GM12878 (cell line): ENCODE results near the gene DNAJC5. TPM values are rescaled to one million over a fixed set of nuclear protein-coding genes. Genes with fewer than 3 reads are reported as not detected.
"Not testable (repeated sequence)": the region's sequence is repeated elsewhere in the genome, so short reads cannot be mapped to it uniquely, and the experiment has no call there.

ENCODE experiments used
- ATAC-seq: fragments of 200-7000 bp; cut with Tn5 transposase; 3 replicates; pipeline ENCODE4 v1.9.1; 2020; ENCODE audit warnings: mild to moderate bottlenecking, moderate library complexity
- BruUV-seq: library from RNA; stranded (reverse); fragments of 400-500 nt; replicated peaks from 2 replicates; lab custom pipeline; 2021; lab: Mats Ljungman, UMichigan
- CTCF ChIA-PET: fragments of 300-600 bp; sonication (Branson Sonifier 250); formaldehyde crosslinking; extraction: SDS; loops from one replicate; lab custom pipeline; 2021; ENCODE audit warnings: inconsistent platforms; lab: Yijun Ruan, JAX
- POLR2A ChIA-PET: fragments of 350-600 bp; formaldehyde crosslinking; extraction: SDS; loops from one replicate; lab custom pipeline; 2021; ENCODE audit warnings: inconsistent platforms; lab: Charles Lee
- RAD21 ChIA-PET: fragments of 300-600 bp; sonication (Branson Sonifier 250); formaldehyde crosslinking; loops from one replicate; lab custom pipeline; 2023; ENCODE audit warnings: antibody characterized with exemption; ENCODE audit not compliant: unreplicated experiment; lab: Charles Lee
- SMC1A ChIA-PET: fragments of 300-600 bp; sonication (Branson Sonifier 250); formaldehyde crosslinking; loops from one replicate; lab custom pipeline; 2023; ENCODE audit not compliant: unreplicated experiment, uncharacterized antibody; lab: Charles Lee
- DNase-seq: peaks from one replicate; pipeline ENCODE4 v3.0.0-alpha.2; 2011; ENCODE audit warnings: low read depth, low spot score
- FAIRE-seq: peaks from 3 replicates; lab custom pipeline; 2011; peaks lifted over from hg19 to GRCh38; lab: Jason Lieb, UNC
- H2AFZ ChIP-seq: 2 replicates; pipeline ENCODE4 v1.6.0; 2011; ENCODE audit warnings: low read depth, low read length, control low read depth; ENCODE audit not compliant: control insufficient read depth
- H3K27ac ChIP-seq: 2 replicates; pipeline ENCODE4 v1.5.1; 2011; ENCODE audit warnings: control low read depth; ENCODE audit not compliant: control insufficient read depth, insufficient read depth
- H3K27me3 ChIP-seq, 2 experiments: replicated peaks in 1 of 2; 2 replicates each; pipeline versions ENCODE4 v1.6.0 to v1.6.1; 2011; ENCODE audit warnings: low read length in 1 of 2; ENCODE audit not compliant: control insufficient read depth in 2 of 2, insufficient read depth in 2 of 2
- H3K36me3 ChIP-seq, 2 experiments: 2 replicates each; pipeline ENCODE4 v1.5.1; 2011; ENCODE audit warnings: low read length in 1 of 2; ENCODE audit not compliant: control insufficient read depth in 2 of 2, insufficient read depth in 2 of 2
- H3K4me1 ChIP-seq: 2 replicates; pipeline ENCODE4 v1.6.1; 2011; ENCODE audit warnings: mild to moderate bottlenecking, low read length, moderate library complexity, mixed read lengths; ENCODE audit not compliant: control insufficient read depth, insufficient read depth
- H3K4me2 ChIP-seq: 2 replicates; pipeline ENCODE4 v1.6.0; 2011; ENCODE audit warnings: control low read depth; ENCODE audit not compliant: control insufficient read depth, insufficient read depth
- H3K4me3 ChIP-seq: fragments of 200-600 bp; sonication (generic); 2 replicates; pipeline ENCODE4 v1.5.1; 2016
- H3K79me2 ChIP-seq: 2 replicates; pipeline ENCODE4 v1.6.0; 2011; ENCODE audit warnings: low read length; ENCODE audit not compliant: control insufficient read depth, insufficient read depth
- H3K9ac ChIP-seq: 2 replicates; pipeline ENCODE4 v1.8.0; 2011; ENCODE audit warnings: low read length, control low read depth, mixed read lengths; ENCODE audit not compliant: control insufficient read depth, insufficient read depth
- H3K9me3 ChIP-seq: replicated peaks from 3 replicates; pipeline ENCODE4 v1.5.1; 2011; ENCODE audit warnings: mild to moderate bottlenecking, low read length; ENCODE audit not compliant: control insufficient read depth, insufficient read depth
- H4K20me1 ChIP-seq: 2 replicates; pipeline ENCODE4 v1.6.0; 2011; ENCODE audit not compliant: control insufficient read depth, insufficient read depth
- CEBPZ ChIP-seq: fragments of 150-350 bp; IDR thresholded peaks from 2 replicates; pipeline ENCODE4 v1.6.1; 2016; ENCODE audit warnings: low read depth, low read length
- CHD4 ChIP-seq: fragments of 200-600 bp; sonication (generic); IDR thresholded peaks from 2 replicates; pipeline ENCODE4 v1.6.1; 2016; ENCODE audit warnings: mild to moderate bottlenecking
- RELB ChIP-seq: fragments of 450-650 bp; IDR thresholded peaks from 2 replicates; pipeline ENCODE4 v1.6.1; 2017; ENCODE audit warnings: low read depth, mild to moderate bottlenecking, moderate library complexity
- ZBTB11 ChIP-seq: fragments of 450-650 bp; formaldehyde crosslinking; IDR thresholded peaks from 2 replicates; pipeline ENCODE4 v1.5.0; 2022; ENCODE audit warnings: mild to moderate bottlenecking, missing genetic modification characterization
- WGBS: methylation state at CpG from one replicate; pipeline ENCODE4 v1.1.6; 2016; ENCODE audit warnings: low lambda C conversion rate; ENCODE audit not compliant: insufficient replicate concordance, insufficient coverage; ENCODE audit errors: missing lambda C conversion rate; 5-methylcytosine and 5-hydroxymethylcytosine counted together
- in situ Hi-C: fragments of 300-500 bp; cut with MboI; formaldehyde crosslinking; loops from 9 replicates; pipeline ENCODE4 v1.14.3; 2018; ENCODE audit warnings: mixed read lengths
- intact Hi-C: fragments of 100-400 bp; cut with micrococcal nuclease; formaldehyde crosslinking; loops from one replicate; pipeline ENCODE4 v1.14.2; 2022; ENCODE audit not compliant: unreplicated experiment
- polyA plus RNA-seq, 11 experiments: library from polyadenylated mRNA; depleted of rRNA in 4 of 11; unstranded in 6 of 11; stranded (reverse) in 5 of 11; fragments of >200 nt; fragmentation: Nextera tagmentation in 4 of 11; fragmentation: Illumina TruSeq in 1 of 11; extraction: Ambion mirVana in 4 of 11; extraction: Trizol in 1 of 11; gene quantifications; 1 replicate in 1 of 11; 2 replicates in 10 of 11; pipeline versions ENCODE4 v1.2.1 to v1.2.3, GENCODE V29; 2011 to 2016; ENCODE audit warnings: inconsistent platforms in 2 of 11, missing spikeins in 2 of 11, low read depth in 1 of 11
- total RNA-seq, 4 experiments: library from RNA; depleted of rRNA in 3 of 4; stranded (reverse); fragments of >200 nt in 3 of 4; fragmentation: Illumina TruSeq in 1 of 4; extraction: Trizol in 1 of 4; gene quantifications; 2 replicates each; pipeline versions ENCODE4 v1.2.1 to v1.2.3, GENCODE V29; 2013 to 2021

DNAJC5 gene
- total and polyA plus RNA-seq, 10 of the 15 experiments (the other 5 are each of a cell fraction or from before 2014, with no cell fraction given): 0.69 to 36.8 (median 17.0) TPM

DNA sequence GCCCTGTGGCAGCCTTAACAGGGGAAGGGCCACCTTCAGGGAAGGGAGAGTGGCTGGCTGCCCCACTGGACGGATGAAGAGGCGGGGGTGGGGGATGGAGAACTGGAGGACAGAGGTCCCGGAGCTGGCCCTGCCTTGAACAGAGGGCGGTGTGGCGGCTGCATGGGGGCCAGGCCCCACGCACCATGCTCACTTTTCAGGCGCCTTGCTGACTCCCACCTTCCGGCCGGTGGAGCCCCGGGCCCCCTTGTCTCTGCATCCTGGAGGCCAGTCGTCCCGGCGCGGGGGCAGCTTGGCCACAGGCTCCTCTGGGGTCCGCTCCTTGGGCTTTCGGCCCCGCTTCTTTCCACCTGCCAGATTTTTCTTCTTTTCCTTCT is 64.8 kb downstream of the DNAJC5 start (continued):
- no peak for TF ChIP-seq ZBTB11 (CRISPR knock-in tag)
- TF ChIP-seq CHD4: no peak
- TF ChIP-seq RELB: no peak
- no peak for TF ChIP-seq CEBPZ

DNA sequence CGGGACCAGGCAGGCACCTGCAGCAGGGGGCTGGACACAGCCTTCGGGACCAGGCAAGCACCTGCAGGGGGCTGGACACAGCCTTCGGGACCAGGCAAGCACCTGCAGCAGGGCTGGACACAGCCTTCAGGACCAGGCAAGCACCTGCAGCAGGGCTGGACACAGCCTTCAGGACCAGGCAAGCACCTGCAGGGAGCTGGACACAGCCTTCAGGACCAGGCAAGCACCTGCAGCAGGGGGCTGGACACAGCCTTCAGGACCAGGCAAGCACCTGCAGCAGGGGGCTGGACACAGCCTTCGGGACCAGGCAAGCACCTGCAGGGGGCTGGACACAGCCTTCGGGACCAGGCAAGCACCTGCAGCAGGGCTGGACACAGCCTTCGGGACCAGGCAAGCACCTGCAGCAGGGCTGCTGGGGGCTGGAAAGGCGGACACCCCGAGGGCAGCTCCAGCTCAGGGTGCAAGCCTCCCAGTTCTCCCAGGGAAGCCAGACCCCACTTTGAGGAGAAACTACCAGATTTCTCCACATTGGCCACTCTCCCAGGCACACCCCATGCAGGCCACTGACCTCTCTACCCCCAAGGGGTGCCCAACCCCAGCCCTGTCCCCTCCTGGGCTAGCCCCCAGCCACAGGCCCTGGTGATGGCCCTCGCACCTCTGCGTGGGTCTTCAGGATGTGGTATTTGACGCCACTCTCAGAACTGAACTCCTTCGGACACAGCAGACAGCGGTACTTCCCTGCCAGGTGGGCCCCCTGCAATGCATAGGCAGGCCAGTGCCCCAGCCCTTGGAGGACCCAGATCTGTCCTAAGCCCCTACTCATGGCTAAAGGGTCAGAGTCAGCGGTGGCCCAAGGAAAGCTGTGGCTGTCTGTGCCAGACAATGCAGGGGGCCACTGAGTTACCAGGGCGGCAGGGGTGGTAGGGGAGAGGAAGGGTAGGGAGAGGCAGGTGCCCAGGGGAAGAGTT is 66.0 kb downstream of the DNAJC5 start:
- H3K79me2 ChIP-seq, BruUV-seq, DNase-seq, H3K36me3 ChIP-seq, H4K20me1 ChIP-seq, in situ Hi-C loops, intact Hi-C loops, RAD21 ChIA-PET, H3K9me3 ChIP-seq, H3K4me1 ChIP-seq, FAIRE-seq, H2AFZ ChIP-seq, H3K4me3 ChIP-seq, H3K27ac ChIP-seq, SMC1A ChIA-PET, H3K27me3 ChIP-seq, H3K9ac ChIP-seq, H3K4me2 ChIP-seq, CTCF ChIA-PET, ATAC-seq: not testable (repeated sequence)
- WGBS: 82% methylated on average over 13 of the region's 15 CpGs
- POLR2A ChIA-PET: interaction anchor here (0.5 kb wide), 1 partner anchor 46 kb away, joined by 6 read pairs; no protein-coding TSS in a partner anchor
